Ureter (tissue), 1 donor: Measurements from ENCODE around the gene SASH1. TPM values are rescaled to one million over a fixed set of nuclear protein-coding genes. Genes with fewer than 3 reads are reported as not detected.

Source experiments
- DNase-seq: peaks from one replicate; pipeline ENCODE4 v3.0.0-alpha.2; 2020; ENCODE audit warnings: low spot score
- total RNA-seq: library from RNA; stranded (reverse); gene quantifications from one replicate; pipeline ENCODE4 v1.2.4, GENCODE V29; 2023
- donor health status: DM: yes; HTN: yes; CAD: no.

Gene SASH1
- total RNA-seq, 1 donor from 2014 or later: 97.2 TPM

DNA sequence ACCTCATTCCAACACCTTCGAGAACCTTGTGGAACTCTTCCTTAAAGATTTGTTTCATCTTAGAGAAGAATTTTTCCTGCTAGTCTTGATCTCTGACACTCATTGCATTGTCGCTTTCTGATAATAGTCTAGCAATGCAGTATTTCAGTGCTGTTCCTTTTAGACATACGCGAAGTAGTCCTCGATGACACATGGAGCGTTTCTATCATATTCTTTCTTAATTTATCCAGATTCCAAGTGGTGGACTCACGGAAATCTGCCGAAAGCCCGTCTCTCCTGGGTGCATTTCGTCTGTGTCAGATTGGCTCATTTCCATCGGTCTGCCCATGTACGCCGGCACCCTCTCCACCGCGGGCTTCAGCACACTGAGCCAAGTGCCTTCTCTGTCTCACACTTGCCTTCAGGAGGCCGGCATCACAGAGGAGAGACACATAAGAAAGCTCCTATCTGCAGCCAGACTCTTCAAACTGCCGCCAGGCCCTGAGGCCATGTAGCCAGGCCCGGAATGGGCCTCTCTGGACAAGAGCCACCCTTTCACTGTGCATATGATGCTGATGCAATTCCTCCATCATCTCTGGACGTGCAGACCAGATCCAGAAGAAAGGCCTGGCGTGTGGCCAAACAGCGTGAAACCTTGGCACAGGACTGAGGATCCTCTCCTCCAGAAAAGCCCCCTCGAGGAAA is 205.6 kb downstream of the SASH1 start:
- no peak for DNase-seq

DNA sequence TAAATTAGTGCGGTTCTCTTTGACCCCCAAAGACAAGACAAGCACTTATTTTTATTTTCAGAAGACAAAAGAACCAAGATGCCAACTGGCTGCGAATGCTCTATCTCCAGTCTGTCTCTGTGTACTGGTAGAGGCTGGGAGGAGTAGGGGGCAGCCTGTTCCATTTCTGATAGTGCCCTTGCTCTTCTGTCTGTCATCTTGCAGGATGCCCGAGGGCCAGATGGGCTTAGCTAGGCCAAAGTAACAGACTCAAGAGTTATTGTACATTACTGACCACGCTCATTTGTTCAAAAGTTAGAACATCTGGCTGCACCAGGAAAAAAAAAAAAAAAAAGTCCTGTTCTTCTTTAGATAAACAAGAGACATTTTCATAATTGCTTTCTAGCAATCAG is 206.1 kb downstream of the SASH1 start:
- no peak for DNase-seq

DNA sequence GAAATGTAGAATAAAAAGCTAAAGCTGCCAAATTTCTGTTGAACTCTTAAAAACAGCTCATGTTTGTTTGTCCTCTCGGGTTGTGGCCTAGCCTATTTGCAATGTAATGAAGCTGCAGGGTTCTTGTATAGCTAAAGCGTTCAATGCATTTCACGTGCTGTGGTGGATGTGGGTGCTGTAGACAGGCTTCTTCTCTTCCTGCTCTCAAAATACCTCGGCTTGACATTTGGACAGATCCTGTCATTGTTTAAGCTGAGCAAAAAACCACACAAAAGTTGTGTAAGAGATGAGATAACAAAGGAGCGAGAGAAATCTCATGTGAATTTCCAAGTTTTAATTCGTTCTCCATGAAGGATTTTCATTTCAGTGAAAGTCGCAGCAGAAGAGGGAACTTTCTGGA is 207.9 kb downstream of the SASH1 start:
- no peak for DNase-seq

DNA sequence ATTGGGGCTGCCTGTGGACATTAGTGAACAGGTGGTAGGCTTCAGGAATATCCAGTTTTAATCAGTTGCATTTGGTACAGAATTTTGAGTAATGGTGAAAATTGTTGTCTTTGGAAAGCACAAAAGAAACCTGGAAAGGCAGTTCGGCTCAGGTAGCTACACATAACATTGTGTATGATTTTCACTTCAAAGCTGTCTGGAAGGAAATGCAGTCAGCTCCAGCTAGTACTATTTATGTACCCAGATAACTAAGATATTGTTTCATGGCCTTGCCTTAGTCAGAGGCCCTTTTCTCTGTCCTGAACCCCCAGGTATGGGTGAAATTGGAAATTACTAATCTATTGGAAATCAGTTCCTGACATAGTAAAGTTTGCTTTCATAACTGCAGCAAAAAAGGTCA is 208.6 kb downstream of the SASH1 start:
- DNase-seq: no peak

DNA sequence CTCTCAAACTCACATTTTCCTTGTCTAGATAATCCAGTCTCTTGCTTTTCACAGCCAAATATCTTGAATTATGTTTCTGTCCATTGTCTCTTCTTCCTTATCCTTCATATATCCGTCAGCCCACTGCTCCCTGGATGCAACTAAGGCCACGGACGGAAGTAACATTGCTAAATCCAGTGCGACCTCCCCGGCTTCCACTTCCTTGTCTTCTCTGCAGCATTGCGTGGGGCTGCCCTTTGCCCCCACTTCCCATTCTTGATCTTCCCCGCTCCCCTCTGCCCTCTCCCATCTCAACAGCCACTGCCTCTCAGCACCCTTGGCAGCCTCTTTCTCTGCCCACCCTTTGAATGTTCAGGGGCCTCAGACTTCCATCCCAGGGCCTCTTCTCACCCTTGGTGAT is 213.8 kb downstream of the SASH1 start:
- no peak for DNase-seq

DNA sequence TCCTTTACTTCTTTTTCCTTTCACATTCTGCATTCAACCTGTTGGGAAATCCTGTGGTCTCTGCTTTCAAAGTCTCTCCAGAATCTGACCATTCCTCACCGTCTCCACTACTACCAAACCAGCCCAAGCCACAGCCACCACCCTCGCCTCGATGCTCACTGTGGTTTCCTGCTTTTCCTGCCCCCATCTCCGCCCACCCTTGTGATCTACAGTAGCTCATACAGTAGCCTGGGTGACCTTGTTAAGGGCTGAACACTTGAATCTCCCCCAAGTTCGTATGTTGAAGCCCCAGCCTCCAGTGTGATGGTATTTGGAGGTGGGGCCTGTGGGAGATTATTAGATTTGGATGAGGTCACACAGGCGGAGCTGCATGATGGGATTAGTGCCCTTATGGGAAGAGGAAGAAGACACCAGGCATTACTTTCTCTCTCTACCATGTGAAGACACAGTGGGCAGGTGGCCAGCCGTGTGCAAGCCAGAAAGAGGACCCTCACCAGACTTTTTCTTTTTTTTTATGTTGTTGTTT is 215.2 kb downstream of the SASH1 start:
- DNase-seq: no peak

DNA sequence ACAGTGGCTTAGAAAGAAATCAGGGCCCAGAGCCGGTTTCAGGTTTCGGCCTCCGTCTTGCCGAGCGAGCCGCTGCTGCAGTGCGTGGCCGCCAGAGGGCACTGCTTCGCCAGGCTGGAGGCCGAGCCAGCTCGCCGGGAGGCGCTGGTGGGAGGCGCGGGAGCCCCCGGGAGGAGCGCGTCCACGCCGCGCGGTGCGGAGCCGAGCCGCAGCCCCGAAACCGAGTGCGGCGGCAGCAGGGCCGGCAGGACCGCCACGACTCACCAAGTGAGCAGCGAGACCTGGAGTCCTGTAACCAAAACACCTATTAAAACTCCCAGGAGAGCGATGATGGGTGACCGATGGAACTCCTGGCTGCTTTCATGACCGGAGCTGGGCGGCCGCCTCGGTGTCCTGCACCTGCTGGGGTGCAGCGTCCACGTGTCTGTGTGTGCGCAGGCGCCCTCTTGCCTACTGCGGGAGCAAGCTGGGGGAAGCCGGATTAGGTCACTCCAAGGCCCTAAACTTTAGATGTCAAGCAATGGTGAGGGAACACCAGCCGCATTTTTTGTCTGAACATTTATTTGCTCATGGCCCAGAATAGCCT is 217.3 kb downstream of the SASH1 start:
- DNase-seq: peak; percentile 79

DNA sequence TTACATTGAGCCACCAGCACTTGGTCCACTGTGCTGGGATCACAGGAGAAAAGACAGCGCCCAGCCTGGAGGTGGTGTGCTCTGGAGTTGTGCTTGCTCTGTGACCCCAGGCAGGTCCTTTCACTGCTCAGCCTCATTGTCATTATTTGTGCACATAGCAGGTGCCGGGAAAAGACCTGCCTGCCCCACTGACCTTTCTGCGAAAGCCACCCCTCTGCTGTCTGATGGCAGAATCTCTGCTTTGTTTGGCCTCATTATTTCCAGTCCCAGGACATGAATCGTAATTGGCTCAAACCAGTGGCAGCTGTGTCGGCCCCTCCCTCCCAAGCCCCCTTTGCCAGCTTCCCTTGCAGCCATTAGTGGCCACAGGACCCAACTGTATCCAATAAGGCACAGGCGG is 219.0 kb downstream of the SASH1 start:
- DNase-seq: no peak

DNA sequence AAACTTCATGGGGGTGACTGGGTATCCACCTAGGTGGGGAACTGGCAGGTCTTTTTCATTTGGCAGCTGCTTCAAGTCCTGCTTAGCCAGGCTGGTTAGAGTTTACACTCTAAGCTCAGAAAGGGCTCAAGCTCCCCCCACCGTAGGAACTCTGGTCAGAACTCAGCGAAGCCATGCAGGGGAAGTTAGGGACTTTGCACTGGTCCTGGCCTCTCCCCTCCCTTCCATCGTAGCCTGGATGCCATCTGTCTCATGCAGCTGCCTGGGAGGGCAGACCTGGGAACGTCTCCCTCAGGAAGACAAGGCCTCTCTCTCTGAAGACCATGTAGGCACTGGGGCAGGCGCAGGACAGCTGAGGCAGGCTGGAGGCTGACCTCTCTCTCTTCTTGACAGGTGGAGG is 220.4 kb downstream of the SASH1 start:
- DNase-seq: no peak

DNA sequence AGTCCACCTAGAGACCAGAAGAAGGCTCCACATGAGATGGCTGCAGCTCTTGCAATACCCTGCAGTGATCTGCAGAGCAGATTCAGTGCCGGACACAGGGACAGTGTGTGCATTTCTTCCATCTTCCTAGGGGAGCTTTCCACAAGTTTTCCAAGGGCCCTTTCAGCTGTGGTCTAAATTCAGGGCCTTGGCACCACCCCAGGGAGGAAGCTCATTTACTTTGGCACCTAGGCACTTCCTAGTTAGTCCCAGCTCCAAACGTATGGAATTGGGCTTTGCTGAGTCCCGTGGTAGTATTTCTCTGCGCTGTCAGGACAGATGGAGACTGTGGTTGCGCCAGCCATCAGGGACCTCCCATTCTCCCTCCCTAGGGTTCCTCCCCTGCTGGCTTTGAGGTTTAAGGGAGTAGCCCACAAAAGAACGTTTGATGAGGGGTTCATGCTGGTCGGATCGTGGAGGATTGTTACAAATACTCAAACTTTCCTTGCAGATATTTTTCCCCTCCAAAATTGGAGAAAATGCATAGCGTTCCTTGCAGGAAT is 221.9 kb downstream of the SASH1 start:
- DNase-seq: no peak

DNA sequence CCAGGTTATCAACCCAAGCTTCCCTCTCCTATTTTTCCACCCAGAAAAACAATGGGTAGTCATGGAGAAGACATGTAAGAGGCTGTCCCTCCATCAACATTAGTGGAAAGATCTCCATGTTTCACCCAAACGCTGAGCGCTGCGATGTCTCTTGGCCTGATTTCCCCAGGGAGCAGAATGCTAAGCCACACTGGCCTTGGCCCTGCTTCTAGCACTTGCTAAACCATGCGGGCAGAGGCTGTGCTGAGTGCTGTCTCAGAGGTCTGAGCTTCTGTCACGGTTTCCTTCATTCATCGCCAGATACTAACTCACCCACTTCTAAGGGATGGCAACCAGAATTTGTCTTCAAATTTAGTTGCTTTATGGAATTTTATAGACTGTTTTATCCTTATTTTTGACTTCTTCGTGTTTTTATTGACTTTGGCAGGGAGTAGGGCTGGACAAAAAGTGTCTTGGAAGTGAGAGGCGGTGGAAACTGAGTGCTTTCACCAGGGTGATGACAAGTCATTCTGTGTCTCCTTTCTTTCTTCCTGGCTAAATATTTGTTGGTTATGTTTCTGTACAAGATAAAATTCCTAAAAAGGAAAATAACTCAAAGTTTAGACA is 222.8 kb downstream of the SASH1 start:
- no peak for DNase-seq

DNA sequence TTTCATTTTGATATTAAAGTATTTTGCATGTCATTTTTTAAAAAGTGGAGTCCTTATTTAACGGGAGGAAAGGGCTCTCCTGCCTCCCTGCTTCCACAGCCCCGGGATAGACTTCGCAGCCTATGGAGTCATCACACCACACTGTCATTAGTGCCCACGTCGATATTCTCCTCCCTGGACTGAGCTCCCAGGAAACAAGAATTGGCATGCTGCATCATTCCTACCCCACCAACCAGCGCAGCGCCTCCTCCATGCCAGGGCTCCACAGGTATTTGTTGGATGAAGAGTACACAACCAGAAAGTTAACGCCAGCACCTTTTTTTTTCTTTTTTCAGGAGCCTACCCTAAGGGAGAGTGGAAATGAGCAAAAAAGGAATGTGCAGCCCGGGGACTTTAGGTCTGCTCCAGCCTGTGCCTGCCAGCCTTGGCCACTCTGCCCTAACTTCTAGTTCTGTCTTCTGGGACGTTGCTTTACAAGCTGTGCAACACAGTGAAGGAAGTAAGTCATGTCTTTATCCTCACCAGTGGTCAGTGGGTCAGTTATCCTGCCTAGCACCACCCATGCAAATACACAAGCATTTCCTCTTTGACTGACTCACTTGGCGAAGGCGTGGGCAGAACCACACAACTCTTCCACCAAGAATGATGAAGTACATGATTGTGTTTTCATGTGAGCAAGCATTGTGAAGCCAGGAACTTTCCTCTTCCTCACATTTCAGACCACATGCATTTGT is 223.5 kb downstream of the SASH1 start:
- DNase-seq: no peak

DNA sequence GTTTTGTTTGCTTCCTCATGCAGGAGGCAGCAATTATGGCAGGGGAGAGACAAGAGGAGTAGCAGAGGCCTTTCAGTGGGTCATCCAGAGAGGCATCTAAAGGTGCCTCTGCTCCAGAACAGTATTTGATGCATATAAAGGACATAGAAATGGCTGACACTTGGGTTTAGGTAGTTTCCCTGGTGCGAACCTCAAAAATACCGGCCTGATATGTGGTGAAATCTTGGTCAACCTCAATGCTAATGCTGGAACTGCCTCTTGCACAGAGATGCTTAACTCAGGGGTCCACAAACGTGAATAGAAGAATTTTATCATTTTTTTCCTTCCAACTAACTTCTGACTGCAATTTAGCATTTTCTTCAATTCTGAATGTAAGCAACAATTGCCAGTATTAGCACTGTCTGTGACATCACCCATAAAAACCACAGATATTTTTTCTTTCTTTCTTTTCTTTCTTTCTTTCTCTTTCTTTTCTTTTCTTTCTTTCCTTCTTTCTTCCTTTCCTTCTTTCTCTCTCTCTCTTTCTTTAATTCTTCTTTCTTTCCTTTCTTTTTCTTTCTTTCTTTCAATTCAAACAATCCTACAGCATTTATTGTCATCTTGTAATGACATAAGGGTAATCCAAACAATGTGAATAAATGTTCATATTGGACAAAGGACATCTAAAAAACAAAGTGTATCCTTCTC is 224.2 kb downstream of the SASH1 start:
- no peak for DNase-seq

DNA sequence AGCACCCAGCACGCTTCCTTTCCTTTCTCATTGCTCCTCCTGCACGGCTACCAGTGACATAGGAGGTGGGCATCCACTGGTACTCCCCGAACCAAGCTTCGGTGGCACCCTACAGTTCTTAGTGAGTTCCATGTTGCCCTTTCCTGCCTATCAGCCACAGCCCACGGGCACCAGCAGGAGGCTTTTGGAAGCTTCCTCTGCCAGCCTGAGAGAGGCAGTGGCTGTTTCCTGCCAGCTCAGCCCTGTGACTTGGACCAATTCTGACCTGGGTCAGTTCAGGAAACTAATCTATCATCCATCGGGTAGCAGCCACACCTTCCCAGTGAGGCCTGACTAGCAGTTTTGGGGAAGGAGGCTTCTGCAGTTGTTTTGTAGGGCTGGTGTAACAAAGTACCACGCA is 227.8 kb downstream of the SASH1 start:
- DNase-seq: no peak

DNA sequence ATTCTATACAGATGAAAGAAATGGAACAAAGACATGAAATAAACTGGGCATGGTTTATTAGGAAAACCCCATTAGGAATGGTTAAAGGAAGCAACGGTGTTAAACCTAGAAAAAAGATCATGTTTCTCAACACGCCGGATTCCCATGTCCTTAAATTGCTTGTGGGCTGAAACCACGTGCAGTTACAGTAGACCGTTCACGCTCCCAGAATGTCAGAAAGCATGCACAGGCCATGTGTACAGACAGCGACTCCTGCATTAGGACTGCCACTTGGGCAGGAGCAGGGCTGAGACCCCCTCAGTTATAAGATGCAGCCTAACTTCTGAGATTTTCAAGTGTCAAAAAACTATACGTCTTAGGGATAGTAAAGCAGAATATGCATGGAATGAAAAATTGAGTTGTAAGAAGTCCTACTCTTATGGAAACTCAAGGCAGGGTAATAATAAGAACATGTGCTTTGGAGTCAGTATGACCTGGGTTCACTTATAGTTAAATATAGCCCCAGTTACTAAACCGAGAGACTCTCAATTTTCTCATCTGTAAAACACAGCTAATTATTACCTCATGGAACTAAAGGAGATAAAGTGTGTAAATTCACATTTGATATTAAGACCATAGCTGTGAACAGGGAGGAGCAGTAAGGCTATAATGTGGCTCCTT is 230.2 kb downstream of the SASH1 start:
- no peak for DNase-seq

DNA sequence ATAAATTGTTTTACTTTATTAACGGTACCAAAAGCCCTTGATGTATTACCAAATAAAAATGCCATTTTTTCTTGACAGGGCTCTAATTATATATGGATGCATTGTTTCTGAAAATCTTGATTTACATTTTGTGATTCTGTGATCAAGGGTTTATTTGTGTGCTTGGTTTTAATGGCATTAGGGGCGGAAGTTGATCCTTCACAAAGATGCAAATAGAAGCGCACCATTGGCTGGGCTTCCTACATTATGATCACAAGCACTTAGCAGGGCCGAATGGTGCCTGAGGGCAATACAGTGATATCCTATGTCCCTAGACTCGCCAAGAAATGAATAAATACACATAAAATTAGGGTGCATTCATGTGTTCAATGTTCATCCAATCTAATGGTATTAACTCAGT is 231.3 kb downstream of the SASH1 start:
- DNase-seq: no peak

DNA sequence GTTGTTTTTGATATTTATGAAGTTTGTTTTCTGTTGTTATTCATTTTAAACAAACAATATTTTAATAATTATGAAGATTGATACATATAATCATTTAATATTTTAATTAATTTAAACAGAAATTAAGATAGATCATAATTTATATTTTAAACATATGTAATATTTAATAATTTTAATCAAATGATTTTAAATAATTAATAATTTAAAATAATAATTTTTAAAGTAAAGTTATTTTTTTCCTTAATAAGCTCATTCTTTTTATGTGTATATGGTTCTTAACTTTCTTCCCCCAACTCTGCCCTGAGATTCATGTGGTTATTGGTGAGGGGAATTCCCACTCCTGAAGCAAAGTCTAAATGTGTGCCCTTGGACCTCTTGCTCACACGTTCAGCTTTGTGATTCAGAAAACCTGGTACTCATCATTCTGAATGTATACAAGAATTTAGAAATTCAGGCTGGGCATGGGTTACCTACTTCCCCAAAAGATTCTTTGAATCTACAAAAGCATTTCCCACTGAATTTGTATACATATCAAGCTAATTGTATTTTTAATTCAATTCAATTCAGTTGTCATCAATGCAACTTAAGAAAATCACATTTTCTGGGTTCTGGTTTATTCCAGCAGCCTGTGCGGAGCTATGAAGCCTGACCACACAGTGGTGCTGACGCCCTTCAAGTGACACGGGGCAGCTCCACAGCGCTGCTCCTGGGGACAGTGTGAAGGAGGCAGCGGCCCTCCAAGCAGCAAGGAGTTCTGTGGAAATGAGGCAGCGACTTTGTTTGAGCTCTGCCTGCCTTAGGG is 235.2 kb downstream of the SASH1 start:
- DNase-seq: peak; percentile 75

DNA sequence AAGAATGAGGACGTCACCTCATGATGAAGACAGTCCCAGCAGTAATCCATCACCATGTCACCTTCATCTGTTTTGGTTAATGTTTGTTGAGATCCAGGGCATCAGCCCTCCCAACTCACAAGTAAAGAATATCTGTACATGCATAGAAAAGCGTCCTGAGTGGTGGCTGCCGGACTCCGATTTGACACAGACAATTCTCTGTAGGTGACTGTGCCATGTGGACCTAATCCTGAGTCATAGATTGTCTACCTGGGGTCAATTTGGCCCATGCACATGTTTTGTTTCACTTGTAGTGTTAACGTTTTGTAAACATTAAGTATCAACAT is 235.8 kb downstream of the SASH1 start:
- DNase-seq: no peak

DNA sequence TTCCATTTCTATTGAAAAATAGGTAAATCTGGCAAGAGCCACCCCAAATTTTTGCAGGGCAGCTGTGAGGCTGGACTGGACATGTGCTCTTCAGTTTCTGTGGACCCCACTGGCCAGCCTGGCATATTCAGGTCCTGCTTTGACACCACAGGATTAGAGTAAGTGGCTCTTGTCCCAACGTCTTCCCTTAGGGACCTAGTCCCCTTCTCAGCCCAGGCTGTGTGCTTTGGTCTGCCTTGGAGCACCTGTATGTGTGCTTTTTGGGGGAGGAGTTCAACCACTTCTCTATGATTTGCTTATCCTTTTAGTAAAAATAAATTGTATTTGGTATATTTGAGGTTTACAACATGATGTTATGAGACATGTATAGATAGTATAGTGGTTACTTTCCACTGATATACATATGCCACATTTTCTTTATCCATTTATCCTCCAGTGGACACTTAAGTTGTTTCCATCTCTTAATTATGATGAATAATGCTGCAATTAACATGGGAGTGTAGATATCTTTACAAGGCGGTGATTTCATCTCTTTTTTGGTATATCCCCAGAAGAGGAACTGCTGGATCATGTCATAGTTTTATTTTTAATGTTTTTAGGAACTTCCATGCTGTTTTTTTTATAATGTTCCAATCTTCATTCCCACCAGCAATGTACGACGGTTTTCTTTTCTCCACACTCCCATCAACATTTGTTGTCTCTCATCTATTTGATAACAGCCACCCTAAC is 236.4 kb downstream of the SASH1 start:
- no peak for DNase-seq

DNA sequence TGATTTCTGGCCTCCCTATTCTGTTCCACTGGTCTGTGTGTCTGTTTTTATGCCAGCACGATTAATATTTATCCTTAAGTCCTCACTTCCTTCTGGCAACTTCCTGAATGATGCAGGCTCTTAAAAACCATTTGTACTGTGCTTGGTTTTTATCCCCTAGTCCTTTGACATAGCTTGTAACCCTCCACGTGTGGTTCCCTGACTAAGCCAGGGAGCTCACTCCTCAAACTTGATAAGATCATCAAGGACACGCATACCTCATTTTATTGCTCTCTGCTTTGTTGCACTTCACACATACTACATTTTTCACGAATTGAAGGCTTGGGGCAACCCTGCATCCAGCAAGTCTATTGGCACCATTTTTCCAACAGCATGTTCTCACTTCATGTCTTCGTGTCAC is 237.8 kb downstream of the SASH1 start:
- no peak for DNase-seq
